Suprapubic skin (tissue), 3 donors: ENCODE measurements around the gene CBARP.

Source experiments
- CTCF ChIP-seq, 2 donors: fragments of 200-600 bp in 1 of 2; fragments of 450-650 bp in 1 of 2; sonication (generic) in 1 of 2; IDR thresholded peaks; one replicate each; pipeline ENCODE4 v1.5.1; 2016 to 2019; ENCODE audit warnings: antibody characterized with exemption in 2 of 2, mild to moderate bottlenecking in 1 of 2, moderate library complexity in 1 of 2
- POLR2AphosphoS5 ChIP-seq, 3 donors: sonication (generic); formaldehyde crosslinking; IDR thresholded peaks; one replicate each; pipeline ENCODE4 v1.6.1; 2017; ENCODE audit warnings: antibody characterized with exemption in 3 of 3

DNA sequence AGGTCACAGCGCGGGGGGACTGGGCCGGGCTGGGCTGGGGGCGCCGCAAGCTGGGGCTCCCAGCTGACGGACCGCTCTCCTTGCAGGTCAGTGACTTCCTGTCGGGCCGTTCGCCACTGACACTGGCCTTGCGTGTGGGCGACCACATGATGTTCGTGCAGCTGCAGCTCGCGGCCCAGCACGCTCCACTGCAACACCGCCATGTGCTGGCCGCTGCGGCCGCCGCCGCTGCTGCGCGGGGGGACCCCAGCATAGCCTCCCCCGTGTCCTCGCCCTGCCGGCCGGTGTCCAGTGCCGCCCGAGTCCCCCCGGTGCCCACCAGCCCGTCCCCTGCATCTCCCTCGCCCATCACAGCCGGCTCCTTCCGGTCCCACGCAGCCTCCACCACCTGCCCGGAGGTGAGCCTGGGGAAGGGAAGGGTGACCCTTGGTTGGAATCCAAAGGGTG, 16.3 kb upstream of the CBARP start:
- no peak for TF ChIP-seq CTCF (IDR thresholded peaks at IDR 0.05)
- no peak for TF ChIP-seq POLR2AphosphoS5 (IDR thresholded peaks at IDR 0.05)
